ENCODE data around the gene COPA. TPM values are rescaled to one million over a fixed set of nuclear protein-coding genes. Genes with fewer than 3 reads are reported as not detected.

Gene COPA
- total RNA-seq, 1 donor from 2014 or later: 178 TPM

- H3K27me3 Mint-ChIP-seq (ENCODE audit: unreplicated experiment): peaks cover 4% of the 10 kb centered on the region
- peak overlapping the region; percentile 60 for H3K4me3 Mint-ChIP-seq (ENCODE audit: unreplicated experiment)
- DNase-seq (ENCODE audit: low spot score): no peak
- no peaks in the 10 kb centered on the region for H3K9me3 Mint-ChIP-seq (ENCODE audit: unreplicated experiment)
- H3K27ac Mint-ChIP-seq (ENCODE audit: unreplicated experiment): peak overlapping the region; percentile 88
- H3K4me1 Mint-ChIP-seq (ENCODE audit: unreplicated experiment): peaks cover 44% of the 10 kb centered on the region
- peaks cover 38% of the 10 kb centered on the region for H3K36me3 Mint-ChIP-seq (ENCODE audit: low read depth, unreplicated experiment)
- TF ChIP-seq CTCF (IDR thresholded peaks at IDR 0.05; ENCODE audit: unreplicated experiment): no peak
Measured at GRCh38 chr1:160362168-160362957, 19.3 kb upstream of the COPA start.

- Mint-ChIP-seq H3K27ac (ENCODE audit: unreplicated experiment) (peak overlapping the region; percentile 88), H3K36me3 (ENCODE audit: low read depth, unreplicated experiment) (peaks cover 42% of the 10 kb centered on the region), H3K9me3 (ENCODE audit: unreplicated experiment) (no peaks in the 10 kb centered on the region), H3K4me3 (ENCODE audit: unreplicated experiment) (no peak overlapping the region), H3K4me1 (ENCODE audit: unreplicated experiment) (peaks cover 44% of the 10 kb centered on the region), H3K27me3 (ENCODE audit: unreplicated experiment) (peaks cover 4% of the 10 kb centered on the region)
- no peak for DNase-seq (ENCODE audit: low spot score)
- TF ChIP-seq CTCF (IDR thresholded peaks at IDR 0.05; ENCODE audit: unreplicated experiment): no peak
Measured at GRCh38 chr1:160361814-160362167, 18.7 kb upstream of the COPA start.

GRCh38 chr1:160361199-160361598 is 18.1 kb upstream of the COPA start:
- H3K4me3 Mint-ChIP-seq (ENCODE audit: unreplicated experiment): no peak overlapping the region
- peaks cover 4% of the 10 kb centered on the region for H3K27me3 Mint-ChIP-seq (ENCODE audit: unreplicated experiment)
- DNase-seq (ENCODE audit: low spot score): no peak
- H3K27ac Mint-ChIP-seq (ENCODE audit: unreplicated experiment): no peak overlapping the region
- peaks cover 48% of the 10 kb centered on the region for H3K36me3 Mint-ChIP-seq (ENCODE audit: low read depth, unreplicated experiment)
- peaks cover 44% of the 10 kb centered on the region for H3K4me1 Mint-ChIP-seq (ENCODE audit: unreplicated experiment)
- no peak for TF ChIP-seq CTCF (IDR thresholded peaks at IDR 0.05; ENCODE audit: unreplicated experiment)
- no peaks in the 10 kb centered on the region for H3K9me3 Mint-ChIP-seq (ENCODE audit: unreplicated experiment)

GRCh38 chr1:160360227-160360695 is 17.2 kb upstream of the COPA start:
- no peak overlapping the region for H3K27ac Mint-ChIP-seq (ENCODE audit: unreplicated experiment)

More at GRCh38 chr1:160360227-160360695, 17.2 kb upstream of the COPA start:
- Mint-ChIP-seq H3K9me3 (ENCODE audit: unreplicated experiment) (no peaks in the 10 kb centered on the region), H3K27me3 (ENCODE audit: unreplicated experiment) (peaks cover 4% of the 10 kb centered on the region), H3K4me3 (ENCODE audit: unreplicated experiment) (no peak overlapping the region), H3K36me3 (ENCODE audit: low read depth, unreplicated experiment) (peaks cover 57% of the 10 kb centered on the region), H3K4me1 (ENCODE audit: unreplicated experiment) (peaks cover 39% of the 10 kb centered on the region)
- no peak for TF ChIP-seq CTCF (IDR thresholded peaks at IDR 0.05; ENCODE audit: unreplicated experiment)
- no peak for DNase-seq (ENCODE audit: low spot score)

Data from endothelial cell (in vitro differentiated cells).